HG03565 (cell line): ENCODE results near the gene IQCC.

Experiments
- ATAC-seq: cut with Tn5 transposase; IDR thresholded peaks from one replicate; pipeline ENCODE4 v1.9.1; 2021; ENCODE audit warnings: mild to moderate bottlenecking, moderate library complexity; ENCODE audit not compliant: unreplicated experiment

The IQCC gene

DNA sequence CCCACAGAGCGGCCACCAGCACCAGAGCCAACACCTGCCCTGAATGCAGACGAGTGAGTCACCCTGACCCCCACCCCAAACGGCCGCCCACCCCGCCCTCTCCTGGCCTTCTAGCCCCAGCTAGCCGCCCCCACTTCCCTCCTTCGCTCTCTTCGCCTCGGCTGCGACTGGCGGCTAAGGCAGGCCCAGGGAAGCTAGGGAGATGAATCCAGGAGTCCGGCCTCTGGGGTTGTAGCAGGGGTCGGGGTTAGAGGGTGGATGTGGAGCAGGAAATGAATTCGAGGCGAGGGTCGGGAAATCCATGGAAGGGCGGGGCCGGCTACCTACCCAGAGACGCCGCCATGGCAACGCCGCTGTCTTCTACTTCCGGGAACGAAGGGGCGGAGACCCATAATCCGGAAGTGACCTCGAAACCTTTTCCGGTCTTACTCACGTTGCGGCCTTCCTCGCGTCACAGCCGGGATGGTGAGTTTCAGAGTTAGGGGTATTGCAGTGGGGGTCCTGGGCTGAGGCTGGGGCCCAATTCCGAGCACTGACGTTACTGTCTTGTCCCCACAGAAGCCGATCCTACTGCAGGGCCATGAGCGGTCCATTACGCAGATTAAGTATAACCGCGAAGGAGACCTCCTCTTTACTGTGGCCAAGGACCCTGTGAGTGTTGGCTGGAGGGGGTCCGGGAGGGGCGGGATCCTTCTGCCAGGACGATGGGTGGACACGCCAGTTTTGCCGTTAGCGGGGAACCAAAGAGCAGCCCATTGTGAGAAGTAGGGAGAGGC lies 16.7 kb downstream of the IQCC start, which contains the start of the genes EIF3I and TMEM234:
EIF3I (plus strand) TSS at position 428 of the 776 bp plus-strand sequence; CDS start at position 463, 35 bp downstream.
TMEM234 (minus strand) TSS at position 374 of the 776 bp plus-strand sequence; CDS start at position 343, 31 bp downstream.
- peak; percentile 90 for ATAC-seq

DNA sequence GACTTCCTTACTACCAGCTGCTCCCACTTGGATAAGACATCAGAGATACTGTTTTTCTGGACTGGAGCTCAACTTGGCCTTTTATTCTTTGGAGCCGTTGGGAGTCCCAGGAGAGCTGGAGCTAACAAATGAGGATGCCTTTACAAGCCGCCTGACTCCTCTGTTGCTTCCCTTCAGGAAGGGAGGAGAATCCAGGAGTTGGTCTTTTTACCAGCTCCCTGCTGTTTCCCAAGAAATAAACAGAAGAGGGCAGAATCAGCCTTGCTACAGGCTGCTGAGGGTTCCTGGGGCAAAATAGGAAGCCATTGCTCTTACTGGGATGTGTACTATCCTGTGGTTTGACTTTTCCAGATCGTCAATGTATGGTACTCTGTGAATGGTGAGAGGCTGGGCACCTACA lies 18.2 kb downstream of the IQCC start:
- ATAC-seq = no peak

GRCh38 chr1:32224285-32224684 lies 18.8 kb downstream of the IQCC start:
- ATAC-seq = no peak

- no peak for ATAC-seq
Measured at GRCh38 chr1:32228771-32229170, 23.3 kb downstream of the IQCC start.

DNA sequence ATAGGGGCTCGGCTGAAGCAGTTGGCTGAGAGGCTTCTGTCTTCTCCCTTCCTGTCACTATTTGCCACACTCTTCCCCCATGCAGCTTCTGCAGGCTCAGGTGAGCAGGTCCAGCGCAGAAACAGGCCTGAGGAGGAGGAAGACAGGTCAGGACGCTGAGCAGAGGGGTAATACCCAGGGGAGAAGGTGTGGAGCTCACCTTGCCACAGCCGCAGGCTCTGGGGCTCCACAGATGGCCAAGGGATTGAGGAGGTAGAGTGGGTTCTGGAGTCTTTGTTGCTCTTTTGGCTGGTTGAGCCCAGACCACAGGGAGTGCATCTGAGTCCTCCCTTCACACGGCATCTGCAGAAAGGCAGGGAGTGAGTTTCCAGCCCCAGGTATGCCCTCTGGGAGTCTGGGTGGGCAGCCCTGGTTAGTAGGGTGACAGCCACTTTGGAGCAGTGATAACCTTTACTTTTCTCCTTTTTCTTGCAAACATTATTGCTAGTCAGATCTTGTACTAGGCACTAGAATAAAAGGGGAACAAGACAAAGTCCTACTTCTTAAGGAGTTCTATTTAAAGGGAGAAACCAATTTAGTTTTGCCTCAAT lies 26.5 kb downstream of the IQCC start:
- no peak for ATAC-seq

DNA sequence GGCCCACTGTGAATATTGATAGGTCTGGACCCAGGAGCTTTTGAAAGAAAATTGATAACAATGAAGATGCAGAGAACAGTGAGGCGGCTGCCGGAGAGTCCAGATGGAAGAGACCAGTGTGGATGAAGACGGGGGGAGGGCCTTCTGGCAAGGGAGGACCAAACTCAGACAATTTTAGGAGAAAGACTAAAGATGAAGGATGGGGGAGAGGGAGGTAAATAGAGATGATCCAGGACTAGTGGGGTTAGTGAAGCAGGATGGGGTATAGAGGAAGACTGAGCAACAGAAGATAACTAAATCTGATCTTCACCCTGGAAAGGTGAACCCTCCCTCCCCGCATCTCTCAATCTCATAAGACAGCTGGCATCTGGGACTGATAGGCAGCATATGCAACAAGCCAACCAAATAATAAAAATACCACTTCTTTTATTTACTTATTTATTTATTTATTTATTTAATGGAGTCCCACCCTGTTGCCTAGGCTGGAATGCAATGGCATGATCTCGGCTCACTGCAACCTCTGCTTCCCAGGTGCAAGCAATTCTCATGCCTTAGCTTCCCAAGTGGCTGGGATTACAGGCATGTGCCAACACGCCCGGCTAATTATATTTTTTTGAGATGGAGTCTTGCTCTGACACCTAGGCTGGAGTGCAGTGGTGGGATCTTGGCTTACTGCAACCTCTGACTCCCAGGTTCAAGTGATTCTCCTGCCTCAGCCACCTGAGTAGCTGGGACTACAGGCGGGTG lies 27.3 kb downstream of the IQCC start:
- no peak for ATAC-seq

DNA sequence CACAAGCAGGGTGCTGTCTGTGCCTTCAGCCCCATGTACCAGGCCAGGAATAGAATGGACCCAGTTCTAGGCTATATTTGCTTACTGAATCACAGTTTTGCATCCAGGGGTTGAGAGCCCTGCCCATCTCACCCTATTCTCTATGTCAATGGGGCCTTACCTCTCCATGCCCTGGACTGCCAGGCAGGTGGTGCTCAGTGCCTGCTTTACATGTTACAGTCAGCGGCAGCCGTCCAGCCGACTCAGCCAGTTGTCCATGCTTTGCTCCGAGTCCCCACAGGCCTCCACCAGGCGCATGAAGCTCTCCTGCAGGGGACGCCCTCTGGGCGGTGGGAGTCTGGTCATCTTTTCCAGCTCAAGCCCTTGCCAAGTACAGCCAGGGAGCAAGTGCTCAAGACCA lies 29.3 kb downstream of the IQCC start:
- no peak for ATAC-seq

GRCh38 chr1:32239337-32239736 lies 33.9 kb downstream of the IQCC start:
- no peak for ATAC-seq

DNA sequence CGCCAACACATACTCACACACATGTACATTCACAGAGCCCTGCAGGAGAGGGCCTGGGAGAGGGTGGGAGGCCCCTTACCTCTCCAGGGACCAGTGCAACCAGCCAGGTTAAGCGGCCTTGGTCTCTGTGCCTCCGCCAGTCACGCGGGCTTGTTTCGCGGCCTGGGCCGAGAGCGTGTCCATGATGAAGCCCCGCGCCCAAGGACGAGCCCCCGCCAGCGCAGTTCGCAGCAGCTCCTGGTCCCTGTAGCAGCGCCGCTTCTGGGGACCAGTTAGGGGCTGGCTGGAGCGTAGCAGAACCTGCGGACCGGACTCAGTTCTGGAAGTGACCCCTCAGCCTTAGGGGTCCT lies 34.3 kb downstream of the IQCC start:
- no peak for ATAC-seq

- ATAC-seq = no peak
Measured at GRCh38 chr1:32240140-32240951, 34.9 kb downstream of the IQCC start.

- ATAC-seq = no peak
Measured at GRCh38 chr1:32241001-32241763, 35.7 kb downstream of the IQCC start.

DNA sequence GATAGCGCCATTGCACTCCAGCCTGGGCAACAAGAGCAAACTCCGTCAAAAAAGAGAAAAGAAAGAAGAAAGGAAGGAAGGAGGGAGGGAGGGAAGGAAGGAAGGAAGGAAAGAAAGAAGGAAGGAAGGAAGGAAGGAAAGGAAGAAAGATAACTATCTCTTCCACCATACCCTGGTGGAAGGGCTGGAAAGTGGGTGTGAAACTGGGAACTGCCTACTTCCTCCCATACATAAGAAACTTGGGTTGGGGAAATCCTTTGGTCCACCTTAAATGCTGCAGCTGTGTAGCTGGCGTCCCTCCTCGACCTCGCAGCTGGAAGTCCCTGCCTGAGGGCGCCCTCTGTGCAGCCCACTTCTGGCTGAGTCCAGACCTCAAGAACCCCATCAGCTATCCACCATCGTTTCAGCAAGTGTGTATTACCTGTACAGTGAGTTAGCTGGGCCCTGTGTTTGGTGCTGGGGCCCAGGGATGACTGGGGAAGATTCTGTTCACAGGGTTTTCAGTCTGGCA lies 36.9 kb downstream of the IQCC start:
- no peak for ATAC-seq

DNA sequence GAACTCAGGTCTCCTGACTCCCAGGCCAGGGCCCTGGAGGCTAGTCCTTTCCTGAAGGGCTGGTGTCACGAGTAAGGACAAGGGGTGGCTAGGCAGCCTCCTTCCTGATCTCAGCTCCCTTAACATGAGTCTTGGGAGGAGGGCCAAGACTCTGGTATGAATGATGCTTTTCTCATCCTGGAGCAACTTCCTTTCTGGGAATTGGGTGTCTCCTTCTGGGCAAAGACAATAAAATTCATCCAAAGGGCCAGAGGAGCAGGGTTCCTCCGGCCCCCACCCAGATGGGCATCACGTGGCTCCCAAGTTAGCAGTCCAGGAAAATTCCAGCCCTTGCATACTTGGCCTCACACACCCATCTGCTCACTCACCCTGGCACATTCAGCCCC lies 41.4 kb downstream of the IQCC start, which contains the start of gene FAM167B:
FAM167B (plus strand) TSS at position 335 of the 386 bp plus-strand sequence. CDS start 200 bp downstream, outside the sequence.
- no peak for ATAC-seq

- ATAC-seq = no peak
Measured at GRCh38 chr1:32247452-32247851, 42.0 kb downstream of the IQCC start.

DNA sequence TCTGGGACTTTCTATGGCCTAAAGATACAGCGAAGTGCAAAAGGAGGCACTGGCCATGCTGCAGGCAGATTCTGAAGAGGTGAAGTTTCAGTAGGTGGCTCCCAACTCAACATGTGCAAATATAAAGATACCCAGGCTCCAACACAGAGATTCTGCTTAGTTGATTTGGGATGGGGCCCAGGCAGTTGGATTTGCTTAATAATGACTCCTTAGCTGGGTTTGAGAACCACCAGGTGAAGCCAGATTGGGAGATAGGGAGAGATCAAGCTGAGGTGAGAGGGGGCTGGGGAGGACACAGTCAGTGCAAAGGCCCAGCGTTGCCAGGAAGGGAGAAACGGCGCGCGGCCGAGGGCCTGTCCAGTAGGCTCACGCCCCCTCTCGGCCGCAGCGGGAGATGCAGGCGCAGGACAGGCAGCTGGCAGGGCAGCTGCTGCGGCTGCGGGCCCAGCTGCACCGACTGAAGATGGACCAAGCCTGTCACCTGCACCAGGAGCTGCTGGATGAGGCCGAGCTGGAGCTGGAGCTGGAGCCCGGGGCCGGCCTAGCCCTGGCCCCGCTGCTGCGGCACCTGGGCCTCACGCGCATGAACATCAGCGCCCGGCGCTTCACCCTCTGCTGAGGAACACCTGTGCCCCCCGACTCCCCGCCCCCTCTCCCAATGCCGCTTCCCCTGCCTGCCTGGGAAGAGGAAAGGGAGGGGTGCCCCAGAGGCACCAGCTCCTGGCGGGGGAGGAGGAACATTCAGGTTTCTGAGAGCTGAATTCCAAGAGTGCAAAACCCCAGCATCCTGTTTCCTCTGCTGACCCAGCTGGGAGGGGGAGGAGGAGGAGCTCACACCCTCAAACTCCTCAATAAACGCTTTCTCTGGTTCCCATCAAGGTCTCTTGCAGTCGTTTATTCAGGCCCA lies 42.8 kb downstream of the IQCC start:
- no peak for ATAC-seq

DNA sequence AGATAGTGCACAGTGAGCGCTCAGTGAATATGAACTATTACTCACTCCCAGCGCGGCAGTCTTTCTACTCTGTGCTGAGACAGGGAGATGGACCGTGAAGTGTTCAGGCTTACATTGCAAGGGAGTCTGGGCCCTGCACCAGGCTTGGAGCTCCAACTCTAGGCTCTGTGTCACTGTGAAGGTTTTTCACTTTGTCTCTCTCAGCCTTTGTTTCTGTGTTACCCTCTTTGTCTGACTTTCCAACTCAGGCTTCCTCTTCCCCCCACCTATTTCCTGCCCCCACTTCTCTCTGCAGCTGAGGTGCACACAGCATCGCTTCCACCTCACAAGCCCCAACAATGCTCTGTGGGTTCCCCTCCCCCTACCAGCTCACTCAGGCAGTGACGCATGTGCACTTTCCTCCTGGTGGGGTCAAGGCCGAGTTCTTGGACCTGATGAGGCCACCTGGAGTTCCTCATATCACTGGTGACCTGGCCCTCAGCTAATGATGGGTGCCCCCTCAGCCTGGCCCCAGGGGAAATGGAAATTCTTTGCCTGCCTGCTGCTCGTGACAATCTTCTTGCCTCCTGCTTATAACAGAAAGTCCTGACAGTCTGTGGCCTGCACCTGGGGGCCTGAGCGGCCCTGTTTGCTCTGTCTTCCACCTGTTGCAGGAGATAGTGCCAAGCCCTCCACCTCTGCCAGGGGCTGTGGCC lies 44.5 kb downstream of the IQCC start:
- ATAC-seq = peak; percentile 35

GRCh38 chr1:32250893-32251716 lies 45.6 kb downstream of the IQCC start, which contains the start of gene LCK:
Gene LCK, plus strand, starts transcription at chr1:32251265. Its CDS starts 23,065 bp downstream, at chr1:32274330.
- no peak for ATAC-seq
